ENCODE data around the gene TBC1D14. TPM values are rescaled to one million over a fixed set of nuclear protein-coding genes. Genes with fewer than 3 reads are reported as not detected.

The TBC1D14 gene
- total RNA-seq, 1 experiment from 2014 or later = 50.2 TPM

DNA sequence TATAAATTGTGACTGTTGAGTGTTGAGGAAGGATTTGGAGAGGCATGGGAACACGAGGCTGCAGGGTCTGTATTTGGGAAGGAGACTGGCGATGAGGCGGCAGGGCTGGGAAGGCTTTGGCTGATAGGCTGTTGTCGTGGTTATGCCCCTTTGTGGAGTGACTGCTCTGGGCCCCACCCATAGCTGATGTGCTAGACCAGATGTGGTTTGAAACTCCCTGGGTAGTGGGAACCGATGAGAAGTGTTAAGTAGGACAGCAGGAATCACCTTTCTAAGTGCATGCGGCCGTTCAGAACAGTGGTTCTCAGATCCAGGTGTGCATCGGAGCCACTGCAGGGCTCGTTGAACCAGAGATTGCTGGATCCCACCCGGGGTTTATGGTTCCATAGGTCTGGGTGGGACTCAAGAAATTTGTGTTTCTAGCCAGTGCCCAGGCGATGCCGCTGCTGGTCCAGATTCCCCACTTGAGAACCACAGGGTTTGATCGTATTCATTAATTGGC lies 42.3 kb downstream of the TBC1D14 start:
- peaks cover 0 to 4% (median 4%) of the 10 kb centered on the region in 3 experiments; a peak in 4 of 7 replicates for H3K36me3 Mint-ChIP-seq (ENCODE audit: insufficient read depth in 1 of 3, low read depth in 3 of 3)
- peaks cover 43 to 51% of the 10 kb centered on the region in 2 experiments for H3K4me1 Mint-ChIP-seq
- Histone ChIP-seq H3K4me2 (ENCODE audit: insufficient read depth, insufficient read length, low read length) (no peak overlapping the region), H4K20me1 (ENCODE audit: control insufficient read depth, insufficient read depth, insufficient read length) (no peaks in the 10 kb centered on the region), H3K27ac (ENCODE audit: insufficient read length, low read depth, low read length) (no peak overlapping the region), H2AK5ac (ENCODE audit: insufficient read length, low read length) (no peak overlapping the region), H3K14ac (ENCODE audit: insufficient read depth, low read length) (no peak overlapping the region), H3K23me2 (ENCODE audit: insufficient read length, low read depth, low read length, poor library complexity, severe bottlenecking) (peaks cover 5% of the 10 kb centered on the region), H4K8ac (replicated peaks; ENCODE audit: insufficient read length, low read depth, low read length) (no peak overlapping the region), H3T11ph (ENCODE audit: low read length) (no peak overlapping the region), H3K23ac (ENCODE audit: insufficient read length, low read depth, low read length) (no peak overlapping the region), H2AFZ (ENCODE audit: low read length) (no peak overlapping the region), H3K4me1 (ENCODE audit: insufficient read depth, low read length) (peaks cover 1% of the 10 kb centered on the region; the same call in 1 of the 2 replicates), H3K4ac (ENCODE audit: low read depth, low read length) (no peak overlapping the region), H2BK20ac (ENCODE audit: low read depth, low read length, poor library complexity, severe bottlenecking) (no peak overlapping the region), H3K79me1 (ENCODE audit: insufficient read depth, low read depth, low read length, poor library complexity, severe bottlenecking) (no peaks in the 10 kb centered on the region), H3K9ac (ENCODE audit: extremely low read depth, insufficient read length, low read length) (no peak overlapping the region), H3K18ac (ENCODE audit: insufficient read length, low read depth, low read length) (no peak overlapping the region), H2BK12ac (ENCODE audit: insufficient read length, low read depth, low read length) (no peak overlapping the region), H2BK120ac (ENCODE audit: low read depth, low read length, poor library complexity, severe bottlenecking) (no peak overlapping the region), H2BK5ac (ENCODE audit: insufficient read length, low read length) (no peak overlapping the region), H3K27me3 (ENCODE audit: insufficient read depth, low read length) (no peaks in the 10 kb centered on the region), H2BK15ac (ENCODE audit: low read depth, low read length) (no peak overlapping the region), H4K5ac (ENCODE audit: insufficient read length, low read depth, low read length) (no peak overlapping the region), H3K56ac (ENCODE audit: insufficient read length, low read depth, low read length) (no peak overlapping the region), H4K91ac (ENCODE audit: insufficient read length, low read depth, low read length) (no peak overlapping the region), H3K79me2 (ENCODE audit: insufficient read depth, low read length) (no peaks in the 10 kb centered on the region; the same call in 1 of the 2 replicates), H3K9me3 (ENCODE audit: control insufficient read depth, low read depth, low read length) (no peaks in the 10 kb centered on the region)
- H3K27ac Mint-ChIP-seq = peak overlapping the region in 2 of 3 experiments; percentile 3 to 32; a peak in 4 of 7 replicates
- 0 out of 5 replicates have a peak overlapping the region, but pooled peaks of 1 of the 2 experiments have one; percentile 3 for H3K4me3 Mint-ChIP-seq
- H3K9me3 Mint-ChIP-seq = peaks cover 0 to 5% of the 10 kb centered on the region in 2 experiments; a peak in 3 of 5 replicates
- TF ChIP-seq, protein P1, sequence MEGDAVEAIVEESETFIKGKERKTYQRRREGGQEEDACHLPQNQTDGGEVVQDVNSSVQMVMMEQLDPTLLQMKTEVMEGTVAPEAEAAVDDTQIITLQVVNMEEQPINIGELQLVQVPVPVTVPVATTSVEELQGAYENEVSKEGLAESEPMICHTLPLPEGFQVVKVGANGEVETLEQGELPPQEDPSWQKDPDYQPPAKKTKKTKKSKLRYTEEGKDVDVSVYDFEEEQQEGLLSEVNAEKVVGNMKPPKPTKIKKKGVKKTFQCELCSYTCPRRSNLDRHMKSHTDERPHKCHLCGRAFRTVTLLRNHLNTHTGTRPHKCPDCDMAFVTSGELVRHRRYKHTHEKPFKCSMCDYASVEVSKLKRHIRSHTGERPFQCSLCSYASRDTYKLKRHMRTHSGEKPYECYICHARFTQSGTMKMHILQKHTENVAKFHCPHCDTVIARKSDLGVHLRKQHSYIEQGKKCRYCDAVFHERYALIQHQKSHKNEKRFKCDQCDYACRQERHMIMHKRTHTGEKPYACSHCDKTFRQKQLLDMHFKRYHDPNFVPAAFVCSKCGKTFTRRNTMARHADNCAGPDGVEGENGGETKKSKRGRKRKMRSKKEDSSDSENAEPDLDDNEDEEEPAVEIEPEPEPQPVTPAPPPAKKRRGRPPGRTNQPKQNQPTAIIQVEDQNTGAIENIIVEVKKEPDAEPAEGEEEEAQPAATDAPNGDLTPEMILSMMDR (conservative IDR thresholded peaks at IDR 0.05) = no peak
- 100% methylated on average over 1 of the region's 13 CpGs for WGBS (ENCODE audit: extremely low coverage, insufficient read length, low lambda C conversion rate)
- no peak for DNase-seq
- no peaks in the 10 kb centered on the region for H3K27me3 Mint-ChIP-seq (ENCODE audit: low read depth)
